GM03348 (cell line): ENCODE data around the gene GSTO2.

Experiments
- DNase-seq: peaks from one replicate; pipeline ENCODE4 v3.0.0; 2012; ENCODE audit warnings: low spot score

The GSTO2 gene

GRCh38 chr10:104253606-104254410 is 15.2 kb upstream of the GSTO2 start:
- no peak for DNase-seq

- peak; percentile 91 for DNase-seq
Observed at GRCh38 chr10:104254493-104255310, 14.3 kb upstream of the GSTO2 start, which contains the start of gene GSTO1. Gene GSTO1 (plus strand): TSS chr10:104254892. CDS start chr10:104254929, 37 bp downstream.

- DNase-seq = peak; percentile 72
Observed at GRCh38 chr10:104255311-104255981, 13.5 kb upstream of the GSTO2 start.

- DNase-seq = no peak
Observed at GRCh38 chr10:104256335-104256961, 12.5 kb upstream of the GSTO2 start.

- DNase-seq = no peak
Observed at GRCh38 chr10:104257235-104257634, 11.7 kb upstream of the GSTO2 start.

- DNase-seq = no peak
Observed at GRCh38 chr10:104258209-104258608, 10.8 kb upstream of the GSTO2 start.

- DNase-seq = no peak
Observed at GRCh38 chr10:104259456-104259855, 9.5 kb upstream of the GSTO2 start.

- no peak for DNase-seq
Observed at GRCh38 chr10:104259999-104260774, 8.8 kb upstream of the GSTO2 start.

GRCh38 chr10:104260775-104261115 is 8.2 kb upstream of the GSTO2 start:
- peak; percentile 50 for DNase-seq

GRCh38 chr10:104262055-104262454 is 6.9 kb upstream of the GSTO2 start:
- DNase-seq = peak; percentile 22

GRCh38 chr10:104264783-104265182 is 4.2 kb upstream of the GSTO2 start:
- DNase-seq = no peak

GRCh38 chr10:104267721-104268404 is 1.1 kb upstream of the GSTO2 start:
- no peak for DNase-seq

GRCh38 chr10:104268405-104268712 is 625 bp upstream of the GSTO2 start:
- DNase-seq = no peak

GRCh38 chr10:104273286-104273685 is 4.3 kb downstream of the GSTO2 start:
- DNase-seq = peak; percentile 39

GRCh38 chr10:104273899-104274575 is 5.1 kb downstream of the GSTO2 start:
- DNase-seq = peak; percentile 59

GRCh38 chr10:104274762-104275721 is 6.1 kb downstream of the GSTO2 start:
- DNase-seq = peak; percentile 78

GRCh38 chr10:104276192-104276591 is 7.2 kb downstream of the GSTO2 start:
- no peak for DNase-seq

- DNase-seq = no peak
Observed at GRCh38 chr10:104277785-104278184, 8.8 kb downstream of the GSTO2 start.
